ENCODE measurements around the gene ZNF155. TPM values are rescaled to one million over a fixed set of nuclear protein-coding genes. Genes with fewer than 3 reads are reported as not detected.
A peak's percentile ranks its signal among the peaks of the same experiment; 100 is the strongest.

ZNF155 gene
- total RNA-seq, 1 donor: 10.0 TPM

GRCh38 chr19:43983544-43983911, 460 bp upstream of the ZNF155 start:
- peak overlapping the region; percentile 55 for H3K4me3 ChIP-seq (ENCODE audit: low read depth, low read length)
- no peak for TF ChIP-seq CTCF (IDR thresholded peaks at IDR 0.05; ENCODE audit: insufficient read depth, low read length)
- DNase-seq (ENCODE audit: low read depth): no peak

GRCh38 chr19:43984687-43985000, 656 bp downstream of the ZNF155 start:
- peak overlapping the region; percentile 91 for H3K4me3 ChIP-seq (ENCODE audit: low read depth, low read length)
- no peak for TF ChIP-seq CTCF (IDR thresholded peaks at IDR 0.05; ENCODE audit: insufficient read depth, low read length)
- no peak for DNase-seq (ENCODE audit: low read depth)

- peak; percentile 46 for DNase-seq (ENCODE audit: low read depth)
- TF ChIP-seq CTCF (IDR thresholded peaks at IDR 0.05; ENCODE audit: insufficient read depth, low read length): no peak
- no peak overlapping the region for H3K4me3 ChIP-seq (ENCODE audit: low read depth, low read length)
Measured at GRCh38 chr19:43997631-43998290, 13.8 kb downstream of the ZNF155 start.

- peak overlapping the region; percentile 77 for H3K4me3 ChIP-seq (ENCODE audit: low read depth, low read length)
- peak; percentile 9 for DNase-seq (ENCODE audit: low read depth)
- no peak for TF ChIP-seq CTCF (IDR thresholded peaks at IDR 0.05; ENCODE audit: insufficient read depth, low read length)
Measured at GRCh38 chr19:44002212-44002565, 18.2 kb downstream of the ZNF155 start.

- DNase-seq (ENCODE audit: low read depth): peak; percentile 95
- peak within 1 kb of the TSS; percentile 77 for H3K4me3 ChIP-seq (ENCODE audit: low read depth, low read length)
- TF ChIP-seq CTCF (IDR thresholded peaks at IDR 0.05; ENCODE audit: insufficient read depth, low read length): no peak
Measured at GRCh38 chr19:44002566-44003460, 18.8 kb downstream of the ZNF155 start, which contains the start of gene ZNF230. ZNF230 (plus strand) TSS chr19:44002957; CDS start chr19:44007079, 4,122 bp downstream.

GRCh38 chr19:44003461-44004009, 19.5 kb downstream of the ZNF155 start:
- H3K4me3 ChIP-seq (ENCODE audit: low read depth, low read length): peak overlapping the region; percentile 77
- TF ChIP-seq CTCF (IDR thresholded peaks at IDR 0.05; ENCODE audit: insufficient read depth, low read length): peak; percentile 14
- peak; percentile 11 for DNase-seq (ENCODE audit: low read depth)
